Ovary (tissue), 3 donors: ENCODE measurements around the gene PIGL.

Experiments used
- CTCF ChIP-seq, 3 donors: fragments of 450-650 bp in 2 of 3; fragments of 200-600 bp in 1 of 3; IDR thresholded peaks; one replicate each; pipeline versions ENCODE4 v1.5.1 to v1.8.0; 2016 to 2022; ENCODE audit warnings: antibody characterized with exemption in 3 of 3, mild to moderate bottlenecking in 1 of 3
- EP300 ChIP-seq: sonication (generic); formaldehyde crosslinking; IDR thresholded peaks from one replicate; pipeline ENCODE4 v1.6.1; 2017; ENCODE audit warnings: antibody characterized with exemption
- donor health status: DM: no; HTN: no; CAD: no.

GRCh38 chr17:16243801-16244567 lies 27.0 kb downstream of the PIGL start:
- TF ChIP-seq EP300 (no peak), CTCF (IDR thresholded peaks at IDR 0.05) (no peak)
